Stimulated activated CD8-positive, alpha-beta memory T cell treated with anti-CD3 and anti-CD28 coated beads, Interleukin-15, amount 100 ng/mL, for 24 hours (primary cell): ENCODE measurements around the gene VPS41.

ENCODE experiments used
- DNase-seq: peaks from one replicate; pipeline ENCODE4 v3.0.0-alpha.2; 2020; ENCODE audit warnings: low read depth

Gene VPS41

DNA sequence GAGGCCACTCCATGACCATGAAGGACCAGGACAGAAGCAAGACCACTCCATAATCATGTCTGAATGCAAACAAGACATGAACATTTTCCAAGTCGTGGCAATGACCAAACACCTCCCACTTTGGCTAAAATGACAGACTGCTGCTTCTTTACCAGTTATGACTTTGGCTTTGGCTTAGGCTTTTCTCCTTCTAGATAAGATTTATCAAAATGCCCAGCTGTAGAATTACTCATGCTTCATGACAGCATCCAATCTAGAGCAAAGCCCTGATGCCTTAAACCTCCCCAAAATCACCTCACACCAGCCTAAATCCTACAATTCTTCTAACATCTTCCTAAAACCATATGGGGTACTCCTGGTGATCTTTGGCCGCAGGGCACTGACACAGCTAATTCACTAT, 102.1 kb downstream of the VPS41 start:
- DNase-seq: no peak

- no peak for DNase-seq
Measured at GRCh38 chr7:38801786-38802185, 107.2 kb downstream of the VPS41 start.

GRCh38 chr7:38798552-38799267, 110.3 kb downstream of the VPS41 start:
- no peak for DNase-seq

DNA sequence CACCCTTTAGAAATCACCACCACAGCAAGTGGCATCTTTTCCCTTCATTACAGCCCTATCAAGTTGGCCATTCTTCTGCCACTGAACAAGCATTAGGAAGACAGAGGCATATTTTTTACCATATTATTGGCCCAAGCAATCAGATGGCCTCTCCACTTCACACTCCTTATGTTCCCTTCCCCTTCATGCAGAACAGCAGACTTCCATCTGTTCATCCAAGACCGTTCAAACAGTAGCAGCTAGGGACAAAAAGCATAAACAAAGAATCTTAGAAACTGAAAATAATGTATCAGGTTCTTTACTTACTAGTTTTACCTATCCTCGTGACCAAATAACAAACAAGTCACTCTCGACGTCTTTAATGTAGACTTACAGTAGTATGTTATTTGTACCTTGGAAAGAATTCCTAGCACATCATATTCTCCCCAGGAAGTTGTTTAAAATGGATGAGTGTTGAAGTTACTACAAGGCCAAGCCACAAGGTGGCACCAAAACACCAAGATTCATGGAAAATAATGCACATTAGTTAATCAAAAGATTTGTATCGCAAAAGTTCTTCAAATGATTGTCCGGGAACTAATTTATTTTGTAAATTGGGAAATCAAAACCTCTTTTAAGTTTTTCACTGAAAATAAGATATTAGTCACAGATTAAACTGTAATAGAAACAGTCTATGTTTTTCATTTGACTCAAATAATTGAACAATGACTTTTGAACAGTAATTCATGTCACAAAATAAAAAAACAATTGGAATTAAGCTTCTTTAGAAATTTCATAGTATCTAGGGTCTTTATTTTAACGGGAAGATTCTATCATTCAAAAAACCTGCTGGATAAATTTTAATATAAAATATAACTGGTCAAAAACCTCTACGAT, 112.1 kb downstream of the VPS41 start:
- DNase-seq: peak; percentile 3

- DNase-seq: no peak
Measured at GRCh38 chr7:38795593-38795992, 113.4 kb downstream of the VPS41 start.

GRCh38 chr7:38781991-38782390, 127.0 kb downstream of the VPS41 start:
- DNase-seq: no peak

GRCh38 chr7:38777609-38778008, 131.4 kb downstream of the VPS41 start:
- no peak for DNase-seq

- no peak for DNase-seq
Measured at GRCh38 chr7:38775506-38776175, 133.3 kb downstream of the VPS41 start.

DNA sequence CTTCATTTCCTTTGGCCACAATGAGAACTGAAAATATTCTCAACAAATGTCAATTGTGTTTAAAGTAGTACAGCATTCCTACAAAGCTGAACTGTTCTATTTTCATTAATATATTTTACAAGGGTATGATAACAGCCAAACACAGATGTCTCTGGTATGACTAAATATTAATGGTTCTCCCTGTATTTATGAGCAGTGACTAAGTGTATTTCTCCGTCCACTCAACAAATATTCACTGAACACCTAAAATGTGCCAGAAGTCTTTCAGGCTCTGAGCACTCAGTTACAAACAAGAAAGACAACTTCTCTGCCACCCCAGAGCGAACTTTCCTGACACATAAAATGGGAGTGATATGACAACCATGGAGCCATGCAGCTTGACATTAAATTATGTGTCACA, 135.6 kb downstream of the VPS41 start:
- DNase-seq: no peak

GRCh38 chr7:38760226-38760625, 148.8 kb downstream of the VPS41 start:
- DNase-seq: no peak

DNA sequence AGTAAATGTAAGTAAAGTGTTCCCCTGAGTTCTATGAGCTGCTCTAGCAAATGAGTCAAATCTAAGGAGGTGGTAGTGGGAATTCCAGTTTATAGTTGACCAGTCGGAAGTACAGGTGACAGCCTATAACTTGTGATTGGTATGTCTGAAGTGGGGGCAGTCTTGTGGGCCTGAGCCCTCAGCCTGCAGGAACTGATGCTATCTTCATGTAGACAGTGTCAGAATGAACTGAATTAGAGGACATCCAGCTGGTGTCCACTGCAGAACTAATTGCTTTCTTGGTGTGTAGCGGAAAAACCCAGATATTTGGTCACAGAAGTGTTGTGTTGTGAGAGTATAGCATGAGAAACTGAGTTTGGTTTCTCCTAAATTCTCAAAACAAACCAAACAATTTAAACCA, 150.0 kb downstream of the VPS41 start:
- no peak for DNase-seq

DNA sequence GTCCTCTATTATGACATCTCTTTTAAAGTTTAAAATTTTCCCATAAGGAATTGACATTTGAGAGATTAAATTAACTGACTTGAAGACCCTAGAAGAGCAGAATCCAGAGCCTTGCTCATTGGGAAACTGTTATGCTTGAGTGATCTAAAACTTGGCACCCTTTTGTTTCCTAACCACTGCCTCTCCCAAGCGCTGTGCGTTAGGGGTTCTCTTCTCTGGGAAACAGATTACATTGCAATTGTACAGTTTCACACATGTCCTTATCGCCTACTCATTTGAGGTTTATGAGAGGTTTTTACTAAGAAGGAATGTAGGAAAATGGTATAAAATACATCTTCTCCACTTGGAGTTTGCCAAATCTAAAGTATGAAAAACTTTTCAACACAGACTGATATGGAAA, 151.1 kb downstream of the VPS41 start:
- DNase-seq: no peak

- DNase-seq: no peak
Measured at GRCh38 chr7:38756521-38756920, 152.5 kb downstream of the VPS41 start.

GRCh38 chr7:38753347-38753746, 155.6 kb downstream of the VPS41 start:
- no peak for DNase-seq

DNA sequence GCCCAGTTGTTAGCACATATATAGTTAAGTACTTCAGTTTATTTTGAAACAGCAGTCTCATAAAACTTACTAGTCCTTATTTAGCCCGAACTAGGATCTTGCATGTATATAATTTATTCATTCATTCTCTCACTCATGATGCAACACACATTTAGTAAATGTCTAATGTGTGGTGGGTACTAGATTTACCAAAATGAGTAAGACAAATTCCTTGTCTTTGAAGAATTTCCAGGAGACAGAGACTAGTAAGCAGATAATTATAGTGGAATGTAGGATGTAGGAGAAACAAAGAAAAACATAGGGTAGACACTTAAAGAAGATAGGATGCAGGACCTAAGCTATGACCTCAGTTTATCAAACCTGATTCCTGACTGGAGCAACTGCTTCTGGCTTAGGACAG, 157.6 kb downstream of the VPS41 start:
- no peak for DNase-seq

DNA sequence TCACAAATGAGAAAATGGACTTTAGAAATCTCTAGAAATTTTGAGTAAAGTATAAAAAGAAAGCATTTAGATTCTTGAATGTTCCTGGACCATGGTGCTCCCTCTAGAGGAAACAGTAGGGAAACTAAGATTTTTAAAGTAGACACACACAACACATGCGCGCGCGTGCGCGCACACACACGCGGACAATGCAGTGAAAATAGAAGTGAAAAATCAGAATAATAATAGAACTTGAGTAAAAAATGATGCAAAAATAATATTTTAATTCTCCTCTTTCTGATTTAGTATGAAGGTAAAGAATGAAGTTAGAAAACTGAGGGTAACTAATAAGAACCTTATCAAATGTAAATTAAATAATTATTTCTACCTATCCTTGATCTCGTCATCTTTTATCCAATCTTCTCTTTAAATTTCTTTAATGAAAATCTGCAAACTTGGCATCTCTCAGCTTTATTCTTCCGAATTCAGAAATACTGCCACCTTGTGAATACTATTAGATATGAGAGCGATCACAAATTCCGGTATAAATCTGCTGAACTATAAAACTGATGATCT, 160.9 kb downstream of the VPS41 start:
- no peak for DNase-seq

GRCh38 chr7:38746438-38746837, 162.6 kb downstream of the VPS41 start:
- no peak for DNase-seq

DNA sequence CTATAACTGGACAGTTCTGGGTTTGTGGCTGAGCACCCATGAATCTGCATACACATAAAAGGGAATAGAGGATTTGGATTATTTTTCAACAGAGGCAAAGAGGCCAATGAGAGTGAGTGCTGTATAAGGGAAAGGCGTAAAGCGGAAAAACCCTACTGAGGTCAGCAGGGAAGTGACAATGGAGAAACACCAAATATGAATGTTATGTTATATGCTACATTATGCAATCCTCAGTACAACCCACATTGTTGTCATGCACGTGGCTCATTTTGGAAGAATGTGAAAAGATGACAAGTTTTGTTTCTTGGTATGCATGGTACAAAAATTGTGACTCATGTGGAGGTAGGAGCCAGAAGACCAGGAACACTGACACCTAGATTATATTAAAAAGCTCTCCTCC, 164.2 kb downstream of the VPS41 start:
- no peak for DNase-seq

DNA sequence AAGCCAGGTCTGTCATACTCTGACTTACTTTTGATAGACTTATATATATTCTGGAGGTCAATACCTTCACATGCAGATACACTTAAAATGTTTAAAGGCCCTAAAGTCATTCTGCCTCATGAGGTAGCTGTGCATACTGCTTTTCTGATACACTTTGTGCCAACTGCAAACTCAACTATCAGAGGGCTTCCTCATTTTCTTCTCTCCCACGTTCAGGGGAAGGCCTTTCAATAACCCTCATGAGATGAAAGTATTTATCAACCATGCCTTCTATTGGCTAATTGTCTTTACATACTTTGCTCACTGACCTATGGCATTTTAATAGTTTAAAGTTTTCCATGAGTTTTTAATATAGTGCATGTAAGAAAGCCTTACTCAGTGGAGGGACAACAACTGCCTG, 165.1 kb downstream of the VPS41 start:
- no peak for DNase-seq

DNA sequence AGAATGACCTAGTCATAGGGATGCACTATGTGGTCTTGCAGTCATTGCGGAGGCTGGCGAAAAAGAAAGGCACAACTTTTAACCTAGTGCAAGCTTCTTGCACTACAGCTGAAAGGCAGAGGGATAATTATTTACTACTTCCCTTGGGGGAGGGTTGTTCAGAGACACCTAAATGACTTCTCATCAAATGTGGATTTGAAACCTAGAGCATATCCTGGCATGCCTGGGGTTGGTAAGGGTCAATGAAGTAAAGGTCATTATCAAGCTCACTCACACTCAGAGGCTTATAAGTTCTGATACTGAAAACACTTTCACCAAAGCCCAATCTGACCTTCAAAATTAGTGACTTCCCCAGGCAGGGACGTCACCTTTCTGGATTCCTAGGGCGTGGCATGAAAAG, 168.9 kb downstream of the VPS41 start:
- no peak for DNase-seq

DNA sequence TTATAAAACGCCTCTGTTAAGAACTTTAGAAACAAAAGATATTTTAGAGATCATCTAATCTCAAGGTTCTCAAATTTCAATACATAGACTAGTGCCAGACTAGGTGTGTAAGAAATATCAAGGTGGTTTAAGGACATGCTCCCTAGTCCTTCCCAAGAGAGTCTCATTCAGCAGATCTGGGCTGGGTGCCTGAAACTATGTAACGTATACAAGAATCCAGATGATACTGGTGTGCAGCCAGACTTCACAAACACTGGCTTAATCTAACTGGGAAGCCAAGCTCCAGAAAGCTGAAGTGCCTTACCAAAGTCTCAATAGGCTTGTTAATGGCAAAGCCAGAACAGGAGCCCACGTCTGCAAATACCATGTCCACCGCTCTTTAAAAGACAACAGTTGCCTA, 172.9 kb downstream of the VPS41 start:
- no peak for DNase-seq

GRCh38 chr7:38731215-38731614, 177.8 kb downstream of the VPS41 start:
- no peak for DNase-seq

DNA sequence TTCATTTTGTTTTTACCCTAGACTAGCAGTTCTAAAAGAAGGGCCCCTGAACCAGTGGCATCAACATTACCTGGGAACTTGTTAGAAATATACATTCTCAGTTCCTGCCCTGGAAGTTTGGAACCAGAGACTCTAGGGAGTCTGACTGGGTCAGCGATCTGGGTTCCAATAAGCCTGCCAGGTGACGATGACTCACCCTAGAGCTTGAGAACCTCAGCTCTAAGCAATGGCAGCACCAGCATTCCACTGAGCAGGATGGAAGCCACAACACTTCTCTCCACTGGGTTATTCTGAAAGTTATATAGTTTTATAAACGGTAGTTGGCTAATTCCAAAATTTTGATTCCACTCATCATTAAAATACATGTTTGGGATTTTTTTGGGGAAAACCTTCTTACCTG, 180.8 kb downstream of the VPS41 start:
- no peak for DNase-seq
